ENCODE results near the gene SRSF3. TPM values are rescaled to one million over a fixed set of nuclear protein-coding genes. Genes with fewer than 3 reads are reported as not detected.

Gene SRSF3
- polyA plus RNA-seq, 1 donor (not counting 4 experiments of a cell fraction or from before 2014, with no cell fraction given): 398 TPM

DNA sequence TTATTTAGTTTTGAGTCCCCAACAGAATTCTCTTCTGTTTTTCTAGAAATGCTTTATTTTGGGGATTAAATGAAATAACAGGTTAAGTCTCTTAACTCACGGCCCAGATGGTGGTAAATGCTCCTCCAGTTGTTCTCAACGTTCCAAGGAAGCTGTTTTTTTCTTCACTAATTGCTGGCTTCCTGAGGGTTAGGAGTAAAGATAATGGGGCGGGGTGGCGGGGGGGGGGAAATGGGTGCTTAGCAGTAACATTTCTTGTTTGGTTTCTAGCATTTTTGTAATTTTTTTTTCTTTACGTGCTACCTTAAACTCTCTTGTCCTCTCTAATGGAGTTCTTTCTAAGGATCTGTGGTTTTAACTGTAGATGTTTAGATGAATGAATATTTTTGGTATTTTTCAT is 2.2 kb downstream of the SRSF3 start:
- Histone ChIP-seq H3K79me2 (ENCODE audit: control insufficient read depth, insufficient read depth, low read length) (peaks cover 75% of the 10 kb centered on the region), H3K36me3 (ENCODE audit: control insufficient read depth in 2 of 2, extremely low read depth in 1 of 2, insufficient read depth in 2 of 2, low read length in 2 of 2) (peaks cover 16 to 55% of the 10 kb centered on the region in 2 experiments), H3K27me3 (ENCODE audit: control insufficient read depth, extremely low read depth, insufficient read depth, low read length) (no peaks in the 10 kb centered on the region), H3K4me2 (ENCODE audit: control insufficient read depth, extremely low read depth, insufficient read depth, low read depth, low read length) (peak overlapping the region; percentile 97), H2AFZ (ENCODE audit: control insufficient read depth, low read length) (no peak overlapping the region), H3K9me3 (ENCODE audit: control insufficient read depth, low read depth, low read length) (no peaks in the 10 kb centered on the region), H3K27ac (ENCODE audit: control insufficient read depth, insufficient read depth, low read length) (peak overlapping the region; percentile 99), H3K4me3 (ENCODE audit: control insufficient read depth in 2 of 3, extremely low read depth in 1 of 3, insufficient read depth in 2 of 3, low read depth in 1 of 3, low read length in 3 of 3) (peak overlapping the region; percentile 83 to 100 (median 99)), H3K4me1 (ENCODE audit: control insufficient read depth, extremely low read depth, insufficient read depth, low read length) (peaks cover 44% of the 10 kb centered on the region), H4K20me1 (ENCODE audit: control insufficient read depth, extremely low read depth, insufficient read depth, low read length) (peaks cover 64% of the 10 kb centered on the region), H3K9me1 (ENCODE audit: control insufficient read depth, extremely low read depth, insufficient read depth, low read length) (no peaks in the 10 kb centered on the region), H3K9ac (ENCODE audit: control insufficient read depth, extremely low read depth, insufficient read depth, low read length) (peak overlapping the region; percentile 99)
- TF ChIP-seq, protein P1, sequence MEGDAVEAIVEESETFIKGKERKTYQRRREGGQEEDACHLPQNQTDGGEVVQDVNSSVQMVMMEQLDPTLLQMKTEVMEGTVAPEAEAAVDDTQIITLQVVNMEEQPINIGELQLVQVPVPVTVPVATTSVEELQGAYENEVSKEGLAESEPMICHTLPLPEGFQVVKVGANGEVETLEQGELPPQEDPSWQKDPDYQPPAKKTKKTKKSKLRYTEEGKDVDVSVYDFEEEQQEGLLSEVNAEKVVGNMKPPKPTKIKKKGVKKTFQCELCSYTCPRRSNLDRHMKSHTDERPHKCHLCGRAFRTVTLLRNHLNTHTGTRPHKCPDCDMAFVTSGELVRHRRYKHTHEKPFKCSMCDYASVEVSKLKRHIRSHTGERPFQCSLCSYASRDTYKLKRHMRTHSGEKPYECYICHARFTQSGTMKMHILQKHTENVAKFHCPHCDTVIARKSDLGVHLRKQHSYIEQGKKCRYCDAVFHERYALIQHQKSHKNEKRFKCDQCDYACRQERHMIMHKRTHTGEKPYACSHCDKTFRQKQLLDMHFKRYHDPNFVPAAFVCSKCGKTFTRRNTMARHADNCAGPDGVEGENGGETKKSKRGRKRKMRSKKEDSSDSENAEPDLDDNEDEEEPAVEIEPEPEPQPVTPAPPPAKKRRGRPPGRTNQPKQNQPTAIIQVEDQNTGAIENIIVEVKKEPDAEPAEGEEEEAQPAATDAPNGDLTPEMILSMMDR (optimal IDR thresholded peaks at IDR 0.05 in 1 of 3, IDR thresholded peaks at IDR 0.05 in 1 of 3, conservative IDR thresholded peaks at IDR 0.05 in 1 of 3; ENCODE audit: extremely low read depth in 1 of 3, insufficient read depth in 2 of 3, low read length in 3 of 3): no peak
- no peak for TF ChIP-seq EZH2 (IDR thresholded peaks at IDR 0.05; ENCODE audit: low read length)
- FAIRE-seq: no peak
- dilution Hi-C loops (cut with MboI; ENCODE audit: extremely low pct_ligation_motif_present, low sequenced_read_pairs): no loop called here
- DNase-seq (ENCODE audit: low read depth, low spot score): no peak

DNA sequence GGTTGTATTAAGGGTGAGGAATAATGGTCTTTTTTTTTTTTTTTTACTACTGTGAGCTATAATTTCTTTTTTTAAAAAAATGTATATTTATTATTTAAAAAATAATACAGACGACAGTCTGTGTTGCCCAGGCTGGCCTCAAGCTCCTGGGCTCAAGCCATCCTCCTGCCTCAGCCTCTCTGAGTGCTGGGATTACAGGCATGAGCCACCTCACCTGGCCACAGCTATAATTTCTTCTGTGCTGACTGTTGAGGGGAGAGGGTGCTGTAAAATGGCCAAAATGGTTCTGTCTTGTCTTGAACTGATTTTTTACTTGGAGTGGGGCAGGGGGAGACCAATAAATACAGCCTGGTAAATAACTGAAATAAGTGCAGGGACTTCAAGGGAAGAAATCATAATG is 3.6 kb downstream of the SRSF3 start:
- Histone ChIP-seq H3K9me1 (ENCODE audit: control insufficient read depth, extremely low read depth, insufficient read depth, low read length) (no peaks in the 10 kb centered on the region), H3K4me2 (ENCODE audit: control insufficient read depth, extremely low read depth, insufficient read depth, low read depth, low read length) (peak overlapping the region; percentile 97), H3K4me1 (ENCODE audit: control insufficient read depth, extremely low read depth, insufficient read depth, low read length) (peaks cover 46% of the 10 kb centered on the region), H4K20me1 (ENCODE audit: control insufficient read depth, extremely low read depth, insufficient read depth, low read length) (peaks cover 69% of the 10 kb centered on the region), H2AFZ (ENCODE audit: control insufficient read depth, low read length) (no peak overlapping the region), H3K79me2 (ENCODE audit: control insufficient read depth, insufficient read depth, low read length) (peaks cover 86% of the 10 kb centered on the region), H3K9ac (ENCODE audit: control insufficient read depth, extremely low read depth, insufficient read depth, low read length) (peak overlapping the region; percentile 99), H3K36me3 (ENCODE audit: control insufficient read depth in 2 of 2, extremely low read depth in 1 of 2, insufficient read depth in 2 of 2, low read length in 2 of 2) (peaks cover 21 to 59% of the 10 kb centered on the region in 2 experiments), H3K27me3 (ENCODE audit: control insufficient read depth, extremely low read depth, insufficient read depth, low read length) (no peaks in the 10 kb centered on the region), H3K9me3 (ENCODE audit: control insufficient read depth, low read depth, low read length) (no peaks in the 10 kb centered on the region), H3K27ac (ENCODE audit: control insufficient read depth, insufficient read depth, low read length) (peak overlapping the region; percentile 99), H3K4me3 (ENCODE audit: control insufficient read depth in 2 of 3, extremely low read depth in 1 of 3, insufficient read depth in 2 of 3, low read depth in 1 of 3, low read length in 3 of 3) (peak overlapping the region; percentile 83 to 100 (median 99))
- dilution Hi-C loops (cut with MboI; ENCODE audit: extremely low pct_ligation_motif_present, low sequenced_read_pairs): no loop called here
- no peak for TF ChIP-seq EZH2 (IDR thresholded peaks at IDR 0.05; ENCODE audit: low read length)
- TF ChIP-seq, protein P1 (optimal IDR thresholded peaks at IDR 0.05 in 1 of 3, IDR thresholded peaks at IDR 0.05 in 1 of 3, conservative IDR thresholded peaks at IDR 0.05 in 1 of 3; ENCODE audit: extremely low read depth in 1 of 3, insufficient read depth in 2 of 3, low read length in 3 of 3): no peak
- DNase-seq (ENCODE audit: low read depth, low spot score) (no peak), FAIRE-seq (no peak)

All from keratinocyte (primary cell).